Thyroid gland (tissue), 4 donors: ENCODE measurements around the gene CPNE9.

Experiments
- POLR2A ChIP-seq, 2 donors: fragments of 450-650 bp; IDR thresholded peaks; one replicate each; pipeline ENCODE4 v1.6.1; 2017; ENCODE audit warnings: antibody characterized with exemption in 2 of 2, mild to moderate bottlenecking in 2 of 2, moderate library complexity in 1 of 2
- TF ChIP-seq, protein P1 (sequence below), 6 experiments: fragments of 200-600 bp in 3 of 6; fragments of 450-650 bp in 3 of 6; sonication (generic) in 3 of 6; IDR thresholded peaks; one replicate each; pipeline ENCODE4 v1.5.1; 2016 to 2019; ENCODE audit warnings: antibody characterized with exemption in 6 of 6, mild to moderate bottlenecking in 2 of 6, inconsistent platforms in 1 of 6, moderate library complexity in 1 of 6

DNA sequence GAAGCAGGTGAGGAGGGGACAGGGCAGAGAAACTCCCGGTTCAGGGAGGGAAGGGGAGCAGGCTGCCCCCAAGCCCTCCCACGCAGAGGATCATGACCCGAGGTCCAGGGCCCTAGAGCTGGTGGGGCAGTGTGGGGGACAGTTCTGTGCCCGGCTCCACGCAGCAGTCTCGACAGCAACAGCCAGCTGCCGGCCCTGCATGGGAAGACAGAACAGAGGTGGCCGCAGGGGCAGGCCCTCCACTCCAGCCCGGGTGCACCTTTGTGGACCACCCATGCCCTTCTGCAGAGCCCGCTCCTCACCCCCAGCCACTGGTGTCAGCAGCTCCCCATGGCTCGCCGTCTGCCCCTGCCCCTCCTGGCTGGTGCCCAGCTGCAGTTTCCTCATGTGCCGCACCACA is 53.8 kb downstream of the CPNE9 start:
- TF ChIP-seq, protein P1, sequence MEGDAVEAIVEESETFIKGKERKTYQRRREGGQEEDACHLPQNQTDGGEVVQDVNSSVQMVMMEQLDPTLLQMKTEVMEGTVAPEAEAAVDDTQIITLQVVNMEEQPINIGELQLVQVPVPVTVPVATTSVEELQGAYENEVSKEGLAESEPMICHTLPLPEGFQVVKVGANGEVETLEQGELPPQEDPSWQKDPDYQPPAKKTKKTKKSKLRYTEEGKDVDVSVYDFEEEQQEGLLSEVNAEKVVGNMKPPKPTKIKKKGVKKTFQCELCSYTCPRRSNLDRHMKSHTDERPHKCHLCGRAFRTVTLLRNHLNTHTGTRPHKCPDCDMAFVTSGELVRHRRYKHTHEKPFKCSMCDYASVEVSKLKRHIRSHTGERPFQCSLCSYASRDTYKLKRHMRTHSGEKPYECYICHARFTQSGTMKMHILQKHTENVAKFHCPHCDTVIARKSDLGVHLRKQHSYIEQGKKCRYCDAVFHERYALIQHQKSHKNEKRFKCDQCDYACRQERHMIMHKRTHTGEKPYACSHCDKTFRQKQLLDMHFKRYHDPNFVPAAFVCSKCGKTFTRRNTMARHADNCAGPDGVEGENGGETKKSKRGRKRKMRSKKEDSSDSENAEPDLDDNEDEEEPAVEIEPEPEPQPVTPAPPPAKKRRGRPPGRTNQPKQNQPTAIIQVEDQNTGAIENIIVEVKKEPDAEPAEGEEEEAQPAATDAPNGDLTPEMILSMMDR (IDR thresholded peaks at IDR 0.05), result no peak
- TF ChIP-seq POLR2A (IDR thresholded peaks at IDR 0.05), result no peak
